GM21825 (cell line): ENCODE results near the gene IL1F10.

Source experiments
- ATAC-seq: cut with Tn5 transposase; IDR thresholded peaks from one replicate; pipeline ENCODE4 v1.9.1; 2021; ENCODE audit warnings: mild to moderate bottlenecking, moderate library complexity; ENCODE audit not compliant: unreplicated experiment

IL1F10 gene

GRCh38 chr2:113067681-113068080, at the start of gene IL1F10:
TSS of gene IL1F10 (plus strand) at chr2:113067970. CDS start at chr2:113072739, 4,769 bp downstream.
- no peak for ATAC-seq

GRCh38 chr2:113018509-113018908, 49.3 kb upstream of the IL1F10 start:
- ATAC-seq = no peak

- no peak for ATAC-seq
Observed at GRCh38 chr2:113021312-113021711, 46.5 kb upstream of the IL1F10 start.

GRCh38 chr2:113024764-113025163, 43.0 kb upstream of the IL1F10 start:
- ATAC-seq = no peak

- ATAC-seq = no peak
Observed at GRCh38 chr2:113025737-113026136, 42.0 kb upstream of the IL1F10 start.

GRCh38 chr2:113027691-113028090, 40.1 kb upstream of the IL1F10 start:
- no peak for ATAC-seq

GRCh38 chr2:113028112-113028511, 39.7 kb upstream of the IL1F10 start:
- no peak for ATAC-seq

GRCh38 chr2:113032737-113033136, 35.0 kb upstream of the IL1F10 start:
- ATAC-seq = no peak

GRCh38 chr2:113034016-113034415, 33.8 kb upstream of the IL1F10 start:
- no peak for ATAC-seq

GRCh38 chr2:113036763-113037162, 31.0 kb upstream of the IL1F10 start:
- no peak for ATAC-seq

- ATAC-seq = no peak
Observed at GRCh38 chr2:113038291-113038690, 29.5 kb upstream of the IL1F10 start.

GRCh38 chr2:113039158-113039557, 28.6 kb upstream of the IL1F10 start:
- ATAC-seq = no peak

- no peak for ATAC-seq
Observed at GRCh38 chr2:113039719-113040118, 28.1 kb upstream of the IL1F10 start.

- ATAC-seq = no peak
Observed at GRCh38 chr2:113041871-113042270, 25.9 kb upstream of the IL1F10 start.

GRCh38 chr2:113046465-113046864, 21.3 kb upstream of the IL1F10 start:
- no peak for ATAC-seq

GRCh38 chr2:113050921-113051895, 16.6 kb upstream of the IL1F10 start:
- no peak for ATAC-seq

- no peak for ATAC-seq
Observed at GRCh38 chr2:113052396-113052917, 15.3 kb upstream of the IL1F10 start, which contains the start of gene IL36B. TSS of gene IL36B (minus strand) at chr2:113052867.

GRCh38 chr2:113053666-113054065, 14.1 kb upstream of the IL1F10 start:
- no peak for ATAC-seq

GRCh38 chr2:113054066-113054465, 13.7 kb upstream of the IL1F10 start:
- ATAC-seq = no peak

GRCh38 chr2:113056521-113056920, 11.2 kb upstream of the IL1F10 start:
- no peak for ATAC-seq

GRCh38 chr2:113057117-113057516, 10.7 kb upstream of the IL1F10 start:
- ATAC-seq = no peak

GRCh38 chr2:113058411-113058994, 9.3 kb upstream of the IL1F10 start:
- no peak for ATAC-seq
